ENCODE results near the gene DDX27. TPM values are rescaled to one million over a fixed set of nuclear protein-coding genes. Genes with fewer than 3 reads are reported as not detected.

DDX27 gene
- total and polyA plus RNA-seq, 2 of the 13 experiments (the other 11 are each of a cell fraction or from before 2014, with no cell fraction given): 42.6 to 72.8 TPM

- TF ChIP-seq ZNF468 (CRISPR knock-in tag; IDR thresholded peaks at IDR 0.05) (no peak), ATF3 (CRISPR knock-in tag; IDR thresholded peaks at IDR 0.05) (no peak), ZNF274 (CRISPR knock-in tag; IDR thresholded peaks at IDR 0.05) (no peak), ZNF501 (CRISPR knock-in tag; IDR thresholded peaks at IDR 0.05) (no peak), ZNF224 (CRISPR knock-in tag; IDR thresholded peaks at IDR 0.05) (no peak), HNRNPLL (IDR thresholded peaks at IDR 0.05; ENCODE audit: low read depth, low read length, poor library complexity, severe bottlenecking) (no peak), KLF11 (CRISPR knock-in tag; IDR thresholded peaks at IDR 0.05) (no peak; the same call in 1 of the 2 replicates), ATM (IDR thresholded peaks at IDR 0.05; ENCODE audit: borderline replicate concordance) (no peak), JUNB (CRISPR knock-in tag; IDR thresholded peaks at IDR 0.05; ENCODE audit: borderline replicate concordance) (no peak), RORA (CRISPR knock-in tag; IDR thresholded peaks at IDR 0.05) (no peak), PHF20 (CRISPR knock-in tag; IDR thresholded peaks at IDR 0.05) (no peak), SALL1 (CRISPR knock-in tag; IDR thresholded peaks at IDR 0.05) (no peak), ATF6 (CRISPR knock-in tag; conservative IDR thresholded peaks at IDR 0.05) (0 out of 2 replicates have a peak, but pooled peaks have one; percentile 34), GLMP (CRISPR knock-in tag; IDR thresholded peaks at IDR 0.05; ENCODE audit: borderline replicate concordance) (no peak), MLXIP (CRISPR knock-in tag; IDR thresholded peaks at IDR 0.05; ENCODE audit: borderline replicate concordance) (no peak), ZNF580 (CRISPR knock-in tag; IDR thresholded peaks at IDR 0.05; ENCODE audit: borderline replicate concordance, low read depth) (no peak), ZNF766 (CRISPR knock-in tag; IDR thresholded peaks at IDR 0.05; ENCODE audit: borderline replicate concordance) (no peak), GABPB1 (CRISPR knock-in tag; IDR thresholded peaks at IDR 0.05) (no peak), ZBTB38 (CRISPR knock-in tag; IDR thresholded peaks at IDR 0.05) (no peak), U2AF1 (optimal IDR thresholded peaks at IDR 0.05; ENCODE audit: low read depth, low read length) (no peak)
Observed at GRCh38 chr20:49185071-49185761, 34.0 kb upstream of the DDX27 start (continued).
